Glomerular endothelial cell (primary cell): Measurements from ENCODE around the gene KLK7. TPM values are rescaled to one million over a fixed set of nuclear protein-coding genes. Genes with fewer than 3 reads are reported as not detected.

Experiments used
- DNase-seq: peaks from one replicate; pipeline ENCODE4 v3.0.0-alpha.2; 2011; ENCODE audit warnings: low read depth, low spot score; ENCODE audit errors: extremely low read depth
- total RNA-seq: library from RNA; depleted of rRNA; stranded (reverse); fragments of >200 nt; gene quantifications from 2 replicates; pipeline ENCODE4 v1.2.3, GENCODE V29; 2015

Gene KLK7
- total RNA-seq, 1 donor from 2014 or later: not detected

DNA sequence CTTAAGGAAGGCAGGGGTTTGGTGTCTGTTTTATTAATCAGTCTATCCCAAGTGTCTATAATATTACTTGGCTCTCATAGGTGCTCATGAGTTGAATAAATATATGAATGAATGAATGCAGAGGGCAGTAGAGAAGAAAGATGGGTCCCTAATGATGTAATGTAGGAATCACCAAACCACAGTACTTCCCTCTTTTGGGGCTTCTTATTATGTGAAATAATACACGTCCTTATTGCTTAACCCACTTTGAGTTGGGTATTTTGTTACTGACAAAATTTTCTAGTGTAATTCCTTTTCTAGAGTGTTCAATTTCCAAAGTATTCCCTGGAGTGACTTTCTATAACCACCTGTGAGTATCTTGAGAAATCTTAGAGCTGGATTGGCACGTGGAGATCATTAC, 44.1 kb downstream of the KLK7 start:
- no peak for DNase-seq

GRCh38 chr19:50933640-50934039, 50.1 kb downstream of the KLK7 start:
- DNase-seq: no peak

DNA sequence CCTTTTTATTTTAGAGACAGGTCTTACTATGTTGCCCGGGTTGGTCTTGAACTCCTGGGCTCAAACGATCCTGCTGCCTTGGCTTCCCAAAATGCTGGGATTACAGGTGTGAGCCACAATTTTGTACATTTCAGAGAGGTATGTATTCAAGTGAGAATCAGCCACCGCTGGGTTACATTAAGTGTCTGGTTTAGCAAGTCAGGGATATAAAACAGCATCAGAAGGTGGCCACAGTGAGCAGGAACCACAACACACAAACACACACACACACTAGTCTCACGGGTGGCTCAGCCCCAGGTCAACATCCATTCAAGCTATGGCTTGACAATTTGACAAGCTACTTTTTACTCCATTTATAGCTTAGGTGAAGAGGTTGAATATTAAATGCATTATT, 51.0 kb downstream of the KLK7 start:
- no peak for DNase-seq

DNA sequence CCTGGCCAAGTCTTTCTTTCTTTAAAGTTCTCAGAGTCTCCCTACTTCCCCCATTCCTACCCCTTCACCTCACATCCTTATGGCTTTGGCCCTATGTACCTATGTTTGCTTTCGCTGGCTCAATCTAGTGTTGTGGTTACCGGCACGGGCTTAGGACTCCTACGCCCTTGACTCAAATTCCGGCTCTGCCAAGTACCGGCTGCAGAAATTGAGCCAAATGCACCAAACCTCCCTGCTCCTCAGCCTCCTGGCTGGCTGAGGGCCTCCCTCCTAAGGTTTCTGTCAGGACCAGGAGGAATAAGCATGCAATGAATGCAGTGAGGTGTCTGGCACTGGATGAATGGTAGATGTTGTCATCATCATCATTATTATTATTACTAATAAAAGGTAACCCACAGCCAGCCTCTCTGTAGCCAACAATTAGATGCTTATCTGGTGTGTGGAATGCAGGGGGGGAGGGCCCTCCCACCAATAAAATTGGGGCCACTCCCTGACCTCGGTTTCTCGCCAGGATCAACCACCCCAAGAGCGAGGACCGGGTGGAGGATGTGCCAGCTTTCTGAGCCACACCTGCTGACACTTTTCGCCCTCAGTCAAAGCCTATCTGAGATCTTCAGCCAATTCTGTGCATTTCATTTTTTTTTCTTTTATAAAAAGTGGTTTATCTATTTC, 51.6 kb downstream of the KLK7 start:
- DNase-seq: no peak

- DNase-seq: no peak
Measured at GRCh38 chr19:50931023-50931422, 52.7 kb downstream of the KLK7 start.

- DNase-seq: no peak
Measured at GRCh38 chr19:50928831-50929230, 54.9 kb downstream of the KLK7 start.

Other genes starting within 250 kb of the KLK7 start
- not detected in 2 replicates for gene GPR32, start 213.5 kb downstream of the KLK7 start, total RNA-seq
- gene ACP4, start 193.5 kb downstream of the KLK7 start, total RNA-seq: not detected in 2 replicates
- not detected in 2 replicates for gene KLK1, start 160.1 kb downstream of the KLK7 start, total RNA-seq
- not detected in 2 replicates for gene KLK15, start 150.3 kb downstream of the KLK7 start, total RNA-seq
- not detected in 2 replicates for gene KLK3, start 129.0 kb downstream of the KLK7 start, total RNA-seq
- gene KLK2, start 110.5 kb downstream of the KLK7 start, total RNA-seq: not detected in 2 replicates
- gene KLK4, start 72.5 kb downstream of the KLK7 start, total RNA-seq: not detected in 2 replicates
- gene KLK5, start 30.9 kb downstream of the KLK7 start, total RNA-seq: not detected in 2 replicates
- not detected in 2 replicates for gene KLK6, start 14.3 kb downstream of the KLK7 start, total RNA-seq
- not detected in 2 replicates for gene KLK8, start 17.7 kb upstream of the KLK7 start, total RNA-seq
- gene KLK10, start 35.8 kb upstream of the KLK7 start, total RNA-seq: not detected in 2 replicates
- not detected in 2 replicates for gene KLK11, start 42.7 kb upstream of the KLK7 start, total RNA-seq
- not detected in 2 replicates for gene KLK12, start 51.1 kb upstream of the KLK7 start, total RNA-seq
- gene KLK13, start 81.2 kb upstream of the KLK7 start, total RNA-seq: not detected in 2 replicates
- gene KLK14, start 99.0 kb upstream of the KLK7 start, total RNA-seq: not detected in 2 replicates
- 17.1 and 19.3 TPM in 2 replicates for gene CTU1, start 124.5 kb upstream of the KLK7 start, total RNA-seq
- not detected in 2 replicates for gene SIGLEC9, start 141.0 kb upstream of the KLK7 start, total RNA-seq
- gene SIGLEC7, start 158.4 kb upstream of the KLK7 start, total RNA-seq: not detected in 2 replicates
- gene CD33, start 241.2 kb upstream of the KLK7 start, total RNA-seq: not detected in 2 replicates